ENCODE data around the gene CDH4. TPM values are rescaled to one million over a fixed set of nuclear protein-coding genes. Genes with fewer than 3 reads are reported as not detected.

Gene CDH4
- total and polyA plus RNA-seq, 9 of the 15 experiments (the other 6 are each of a cell fraction or from before 2014, with no cell fraction given), result 0.04 TPM; not detected in 8

GRCh38 chr20:61387954-61388348, 135.9 kb downstream of the CDH4 start (continued):
- TF ChIP-seq MAFG (tag; conservative IDR thresholded peaks at IDR 0.05) (no peak), ZFP36 (IDR thresholded peaks at IDR 0.05; ENCODE audit: low read depth, low read length, partially characterized antibody) (no peak), TRIM24 (IDR thresholded peaks at IDR 0.05) (no peak), STAG1 (CRISPR knock-in tag; IDR thresholded peaks at IDR 0.05; ENCODE audit: borderline replicate concordance) (no peak), MXI1 (IDR thresholded peaks at IDR 0.05; ENCODE audit: low read depth, low read length) (no peak), CHD2 (IDR thresholded peaks at IDR 0.05; ENCODE audit: low read depth, low read length) (no peak), MTF1 (CRISPR knock-in tag; IDR thresholded peaks at IDR 0.05; ENCODE audit: borderline replicate concordance) (no peak), SNIP1 (IDR thresholded peaks at IDR 0.05; ENCODE audit: low read depth) (no peak), BACH1 (tag; IDR thresholded peaks at IDR 0.05) (no peak), E2F4 (CRISPR knock-in tag; IDR thresholded peaks at IDR 0.05; ENCODE audit: low read depth) (no peak), ZNF592 (IDR thresholded peaks at IDR 0.05) (no peak)
- TF ChIP-seq, protein P1, sequence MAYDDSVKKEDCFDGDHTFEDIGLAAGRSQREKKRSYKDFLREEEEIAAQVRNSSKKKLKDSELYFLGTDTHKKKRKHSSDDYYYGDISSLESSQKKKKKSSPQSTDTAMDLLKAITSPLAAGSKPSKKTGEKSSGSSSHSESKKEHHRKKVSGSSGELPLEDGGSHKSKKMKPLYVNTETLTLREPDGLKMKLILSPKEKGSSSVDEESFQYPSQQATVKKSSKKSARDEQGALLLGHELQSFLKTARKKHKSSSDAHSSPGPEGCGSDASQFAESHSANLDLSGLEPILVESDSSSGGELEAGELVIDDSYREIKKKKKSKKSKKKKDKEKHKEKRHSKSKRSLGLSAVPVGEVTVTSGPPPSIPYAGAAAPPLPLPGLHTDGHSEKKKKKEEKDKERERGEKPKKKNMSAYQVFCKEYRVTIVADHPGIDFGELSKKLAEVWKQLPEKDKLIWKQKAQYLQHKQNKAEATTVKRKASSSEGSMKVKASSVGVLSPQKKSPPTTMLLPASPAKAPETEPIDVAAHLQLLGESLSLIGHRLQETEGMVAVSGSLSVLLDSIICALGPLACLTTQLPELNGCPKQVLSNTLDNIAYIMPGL (CRISPR knock-in tag; IDR thresholded peaks at IDR 0.05), result no peak
- TF ChIP-seq, protein P2, sequence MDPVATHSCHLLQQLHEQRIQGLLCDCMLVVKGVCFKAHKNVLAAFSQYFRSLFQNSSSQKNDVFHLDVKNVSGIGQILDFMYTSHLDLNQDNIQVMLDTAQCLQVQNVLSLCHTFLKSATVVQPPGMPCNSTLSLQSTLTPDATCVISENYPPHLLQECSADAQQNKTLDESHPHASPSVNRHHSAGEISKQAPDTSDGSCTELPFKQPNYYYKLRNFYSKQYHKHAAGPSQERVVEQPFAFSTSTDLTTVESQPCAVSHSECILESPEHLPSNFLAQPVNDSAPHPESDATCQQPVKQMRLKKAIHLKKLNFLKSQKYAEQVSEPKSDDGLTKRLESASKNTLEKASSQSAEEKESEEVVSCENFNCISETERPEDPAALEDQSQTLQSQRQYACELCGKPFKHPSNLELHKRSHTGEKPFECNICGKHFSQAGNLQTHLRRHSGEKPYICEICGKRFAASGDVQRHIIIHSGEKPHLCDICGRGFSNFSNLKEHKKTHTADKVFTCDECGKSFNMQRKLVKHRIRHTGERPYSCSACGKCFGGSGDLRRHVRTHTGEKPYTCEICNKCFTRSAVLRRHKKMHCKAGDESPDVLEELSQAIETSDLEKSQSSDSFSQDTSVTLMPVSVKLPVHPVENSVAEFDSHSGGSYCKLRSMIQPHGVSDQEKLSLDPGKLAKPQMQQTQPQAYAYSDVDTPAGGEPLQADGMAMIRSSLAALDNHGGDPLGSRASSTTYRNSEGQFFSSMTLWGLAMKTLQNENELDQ (CRISPR knock-in tag; IDR thresholded peaks at IDR 0.05; ENCODE audit: borderline replicate concordance), result no peak
